Breast epithelium (tissue), 3 donors: ENCODE measurements around the gene PPARA.

ENCODE experiments used
- POLR2A ChIP-seq: fragments of 450-650 bp; IDR thresholded peaks from one replicate; pipeline ENCODE4 v1.6.1; 2016; ENCODE audit warnings: antibody characterized with exemption, mild to moderate bottlenecking, moderate library complexity
- POLR2AphosphoS5 ChIP-seq, 3 donors: sonication (generic); formaldehyde crosslinking; IDR thresholded peaks; one replicate each; pipeline ENCODE4 v1.6.1; 2017; ENCODE audit warnings: antibody characterized with exemption in 3 of 3
- TF ChIP-seq, protein P1 (sequence below), 3 donors: fragments of 450-650 bp; IDR thresholded peaks; one replicate each; pipeline ENCODE4 v1.5.1; 2016 to 2017; ENCODE audit warnings: antibody characterized with exemption in 3 of 3, mild to moderate bottlenecking in 3 of 3, moderate library complexity in 3 of 3

DNA sequence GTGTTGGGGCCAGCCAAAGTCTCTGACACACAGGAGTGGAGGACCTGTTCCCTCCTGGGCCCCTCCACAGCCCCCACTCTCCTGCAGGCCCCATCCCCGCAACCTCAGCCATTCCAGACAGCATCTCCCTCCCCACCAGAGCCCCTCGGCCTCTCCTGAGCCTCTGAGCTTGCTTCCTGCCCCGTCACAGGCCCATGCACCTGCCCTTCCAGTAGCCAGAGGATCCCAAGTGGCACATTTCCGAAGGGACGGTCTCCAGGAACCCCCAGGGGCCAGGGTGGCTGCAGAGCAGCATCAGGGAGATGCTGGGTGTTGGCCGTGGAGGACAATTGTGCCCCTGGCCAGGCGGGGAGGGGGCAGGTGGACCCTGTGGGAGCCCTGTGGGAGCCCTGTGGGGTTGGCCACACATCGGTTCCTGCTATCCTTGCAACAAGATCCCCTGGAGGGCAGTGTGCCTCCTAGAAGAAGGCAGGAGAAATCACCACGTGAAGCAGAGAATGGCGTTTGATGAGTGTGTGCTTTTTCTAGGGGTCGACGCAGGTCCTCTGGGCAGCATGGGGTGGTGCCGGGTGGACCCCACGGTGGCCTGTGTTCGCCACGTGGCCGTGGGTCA lies 45.3 kb upstream of the PPARA start:
- TF ChIP-seq, protein P1, sequence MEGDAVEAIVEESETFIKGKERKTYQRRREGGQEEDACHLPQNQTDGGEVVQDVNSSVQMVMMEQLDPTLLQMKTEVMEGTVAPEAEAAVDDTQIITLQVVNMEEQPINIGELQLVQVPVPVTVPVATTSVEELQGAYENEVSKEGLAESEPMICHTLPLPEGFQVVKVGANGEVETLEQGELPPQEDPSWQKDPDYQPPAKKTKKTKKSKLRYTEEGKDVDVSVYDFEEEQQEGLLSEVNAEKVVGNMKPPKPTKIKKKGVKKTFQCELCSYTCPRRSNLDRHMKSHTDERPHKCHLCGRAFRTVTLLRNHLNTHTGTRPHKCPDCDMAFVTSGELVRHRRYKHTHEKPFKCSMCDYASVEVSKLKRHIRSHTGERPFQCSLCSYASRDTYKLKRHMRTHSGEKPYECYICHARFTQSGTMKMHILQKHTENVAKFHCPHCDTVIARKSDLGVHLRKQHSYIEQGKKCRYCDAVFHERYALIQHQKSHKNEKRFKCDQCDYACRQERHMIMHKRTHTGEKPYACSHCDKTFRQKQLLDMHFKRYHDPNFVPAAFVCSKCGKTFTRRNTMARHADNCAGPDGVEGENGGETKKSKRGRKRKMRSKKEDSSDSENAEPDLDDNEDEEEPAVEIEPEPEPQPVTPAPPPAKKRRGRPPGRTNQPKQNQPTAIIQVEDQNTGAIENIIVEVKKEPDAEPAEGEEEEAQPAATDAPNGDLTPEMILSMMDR (IDR thresholded peaks at IDR 0.05), result peak in 1 of 3 donors; percentile 8
- no peak for TF ChIP-seq POLR2A
- TF ChIP-seq POLR2AphosphoS5 (IDR thresholded peaks at IDR 0.05), result no peak
